GM12874 (cell line): ENCODE data around the gene GART.

Source experiments
- TF ChIP-seq, protein P1 (sequence below): IDR thresholded peaks from 2 replicates; pipeline ENCODE4 v1.5.1; 2011; ENCODE audit warnings: low read depth, mild to moderate bottlenecking, control low read depth, low read length, moderate library complexity; ENCODE audit not compliant: insufficient read depth

GART gene

DNA sequence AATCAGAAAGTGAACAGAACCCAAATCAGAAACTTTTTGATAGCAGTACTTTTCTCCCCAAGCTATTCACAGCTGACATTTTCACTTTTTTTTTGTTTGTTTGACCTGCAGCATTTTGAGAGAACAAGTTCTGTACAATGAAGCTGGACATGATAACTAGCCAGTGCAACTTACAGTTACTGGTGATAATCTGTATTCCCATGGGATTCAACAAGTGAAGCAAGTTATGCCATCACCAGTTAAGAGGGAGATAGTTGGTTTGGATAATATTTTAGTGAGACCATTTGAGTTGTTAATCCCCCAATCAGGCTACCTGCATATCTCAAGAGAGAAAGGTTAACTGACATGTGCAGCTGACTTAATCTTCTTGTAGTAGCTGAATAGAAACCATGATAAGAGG lies 19.0 kb upstream of the GART start:
- TF ChIP-seq, protein P1, sequence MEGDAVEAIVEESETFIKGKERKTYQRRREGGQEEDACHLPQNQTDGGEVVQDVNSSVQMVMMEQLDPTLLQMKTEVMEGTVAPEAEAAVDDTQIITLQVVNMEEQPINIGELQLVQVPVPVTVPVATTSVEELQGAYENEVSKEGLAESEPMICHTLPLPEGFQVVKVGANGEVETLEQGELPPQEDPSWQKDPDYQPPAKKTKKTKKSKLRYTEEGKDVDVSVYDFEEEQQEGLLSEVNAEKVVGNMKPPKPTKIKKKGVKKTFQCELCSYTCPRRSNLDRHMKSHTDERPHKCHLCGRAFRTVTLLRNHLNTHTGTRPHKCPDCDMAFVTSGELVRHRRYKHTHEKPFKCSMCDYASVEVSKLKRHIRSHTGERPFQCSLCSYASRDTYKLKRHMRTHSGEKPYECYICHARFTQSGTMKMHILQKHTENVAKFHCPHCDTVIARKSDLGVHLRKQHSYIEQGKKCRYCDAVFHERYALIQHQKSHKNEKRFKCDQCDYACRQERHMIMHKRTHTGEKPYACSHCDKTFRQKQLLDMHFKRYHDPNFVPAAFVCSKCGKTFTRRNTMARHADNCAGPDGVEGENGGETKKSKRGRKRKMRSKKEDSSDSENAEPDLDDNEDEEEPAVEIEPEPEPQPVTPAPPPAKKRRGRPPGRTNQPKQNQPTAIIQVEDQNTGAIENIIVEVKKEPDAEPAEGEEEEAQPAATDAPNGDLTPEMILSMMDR: no peak

DNA sequence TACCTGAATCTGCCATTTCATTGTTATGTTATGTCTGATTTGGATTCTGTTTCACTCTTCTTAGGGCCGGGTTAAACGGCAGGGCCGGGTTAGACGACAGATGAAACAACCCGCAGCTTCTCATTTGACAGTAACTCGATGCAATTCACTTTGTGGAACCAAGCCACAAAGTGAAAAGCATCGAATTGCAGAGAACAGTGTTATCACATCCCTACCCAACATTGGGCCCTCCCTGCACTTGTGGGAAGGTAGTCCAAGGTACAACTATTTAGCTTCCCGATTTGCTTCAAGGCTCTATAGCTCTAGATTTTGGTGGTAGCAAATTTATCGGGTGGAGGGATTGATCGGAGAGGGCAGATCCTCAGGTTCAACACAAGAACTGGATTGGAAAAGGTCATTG lies 17.9 kb upstream of the GART start:
- TF ChIP-seq, protein P1: no peak

DNA sequence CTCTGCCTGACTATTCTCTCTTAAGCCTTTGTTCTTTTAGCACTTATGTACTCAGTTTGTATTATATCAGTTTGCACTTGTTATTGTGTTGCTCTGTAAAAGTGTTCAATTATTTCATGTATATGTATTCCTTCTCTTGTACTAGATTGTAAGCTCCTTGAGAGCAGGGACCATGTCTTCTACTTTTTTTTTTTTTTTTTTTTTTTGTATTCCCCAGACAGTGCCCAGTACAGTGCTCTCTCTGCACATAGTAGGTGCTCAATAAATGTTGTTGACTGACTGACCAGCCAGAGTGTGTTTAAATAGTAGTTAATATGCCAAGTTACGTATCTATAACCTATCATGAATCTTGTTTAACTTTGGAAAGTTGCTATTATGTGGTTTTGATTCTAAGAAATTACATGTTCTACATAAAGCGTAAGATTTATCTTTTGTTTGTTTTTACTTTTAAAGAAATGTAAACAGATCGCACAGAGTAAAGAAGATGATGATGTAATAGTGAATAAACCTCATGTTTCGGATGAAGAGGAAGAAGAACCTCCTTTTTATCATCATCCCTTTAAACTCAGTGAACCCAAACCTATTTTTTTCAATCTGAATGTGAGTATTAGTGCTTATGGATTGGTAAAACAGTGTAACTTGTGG lies 17.0 kb upstream of the GART start:
- TF ChIP-seq, protein P1: no peak

DNA sequence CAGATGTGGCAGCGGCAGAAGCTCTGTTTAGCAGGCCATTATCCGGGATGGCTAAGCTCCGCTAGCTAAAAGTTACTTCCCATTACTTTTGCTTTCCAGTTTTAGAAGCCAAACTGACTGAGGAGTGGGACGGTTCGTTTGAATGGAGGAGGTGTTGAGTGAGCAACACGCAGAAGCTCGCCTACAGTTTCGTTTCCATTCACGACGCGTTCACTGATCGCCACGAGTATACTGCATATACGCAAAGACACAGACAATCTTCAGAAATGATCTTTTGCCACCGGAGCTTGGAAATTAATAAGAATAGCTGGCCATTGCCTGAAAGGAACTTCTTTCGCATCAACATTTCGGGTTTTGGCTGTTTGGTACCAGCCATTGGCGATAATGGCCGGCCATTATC lies 15.5 kb upstream of the GART start:
- TF ChIP-seq, protein P1: no peak

DNA sequence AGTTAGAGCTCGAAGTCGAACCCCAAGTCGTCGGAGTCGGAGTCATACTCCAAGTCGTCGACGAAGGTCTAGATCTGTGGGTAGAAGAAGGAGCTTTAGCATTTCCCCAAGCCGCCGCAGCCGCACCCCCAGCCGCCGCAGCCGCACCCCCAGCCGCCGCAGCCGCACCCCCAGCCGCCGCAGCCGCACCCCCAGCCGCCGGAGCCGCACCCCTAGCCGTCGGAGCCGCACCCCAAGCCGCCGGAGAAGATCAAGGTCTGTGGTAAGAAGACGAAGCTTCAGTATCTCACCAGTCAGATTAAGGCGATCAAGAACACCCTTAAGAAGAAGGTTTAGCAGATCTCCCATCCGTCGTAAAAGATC lies 13.0 kb upstream of the GART start:
- TF ChIP-seq, protein P1: no peak

DNA sequence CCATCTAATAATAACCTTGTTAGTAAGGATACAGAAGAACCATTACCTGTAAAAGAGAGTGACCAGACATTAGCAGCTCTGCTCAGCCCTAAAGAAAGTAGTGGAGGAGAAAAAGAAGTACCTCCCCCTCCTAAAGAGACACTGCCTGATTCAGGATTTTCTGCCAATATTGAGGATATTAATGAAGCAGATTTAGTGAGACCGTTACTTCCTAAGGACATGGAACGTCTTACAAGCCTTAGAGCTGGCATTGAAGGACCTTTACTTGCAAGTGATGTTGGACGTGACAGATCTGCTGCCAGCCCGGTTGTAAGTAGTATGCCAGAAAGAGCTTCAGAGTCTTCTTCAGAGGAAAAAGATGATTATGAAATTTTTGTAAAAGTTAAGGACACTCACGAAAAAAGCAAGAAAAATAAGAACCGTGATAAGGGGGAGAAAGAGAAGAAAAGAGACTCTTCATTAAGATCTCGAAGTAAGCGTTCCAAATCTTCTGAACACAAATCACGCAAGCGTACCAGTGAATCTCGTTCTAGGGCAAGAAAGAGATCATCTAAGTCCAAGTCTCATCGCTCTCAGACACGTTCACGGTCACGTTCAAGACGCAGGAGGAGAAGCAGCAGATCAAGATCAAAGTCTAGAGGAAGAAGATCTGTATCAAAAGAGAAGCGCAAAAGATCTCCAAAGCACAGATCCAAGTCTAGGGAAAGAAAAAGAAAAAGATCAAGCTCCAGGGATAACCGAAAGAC lies 12.5 kb upstream of the GART start:
- TF ChIP-seq, protein P1: no peak

DNA sequence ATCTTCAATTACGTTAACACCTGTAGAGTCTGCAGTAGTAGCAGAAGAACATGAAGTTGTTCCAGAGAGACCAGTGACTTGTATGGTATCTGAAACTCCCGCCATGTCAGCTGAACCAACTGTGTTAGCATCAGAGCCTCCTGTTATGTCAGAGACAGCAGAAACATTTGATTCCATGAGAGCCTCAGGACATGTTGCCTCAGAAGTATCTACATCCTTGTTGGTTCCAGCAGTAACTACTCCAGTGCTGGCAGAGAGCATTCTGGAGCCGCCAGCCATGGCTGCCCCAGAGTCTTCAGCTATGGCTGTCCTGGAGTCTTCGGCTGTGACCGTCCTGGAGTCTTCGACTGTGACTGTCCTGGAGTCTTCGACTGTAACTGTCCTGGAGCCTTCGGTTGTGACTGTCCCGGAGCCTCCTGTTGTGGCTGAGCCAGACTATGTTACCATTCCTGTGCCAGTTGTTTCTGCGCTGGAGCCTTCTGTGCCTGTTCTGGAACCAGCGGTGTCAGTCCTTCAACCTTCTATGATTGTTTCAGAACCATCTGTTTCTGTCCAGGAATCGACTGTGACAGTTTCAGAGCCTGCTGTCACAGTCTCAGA lies 11.2 kb upstream of the GART start:
- TF ChIP-seq, protein P1: no peak
